Right lobe of liver (tissue), 4 donors: ENCODE data around the gene SLC13A4.

Experiments
- POLR2A ChIP-seq: fragments of 450-650 bp; IDR thresholded peaks from one replicate; pipeline ENCODE4 v1.6.1; 2017; ENCODE audit warnings: antibody characterized with exemption, mild to moderate bottlenecking
- TF ChIP-seq, protein P1 (sequence below), 4 donors: fragments of 200-600 bp in 3 of 4; fragments of 450-650 bp in 1 of 4; IDR thresholded peaks; one replicate each; pipeline versions ENCODE4 v1.5.1 to v1.8.0; 2016 to 2022; ENCODE audit warnings: antibody characterized with exemption in 4 of 4, mild to moderate bottlenecking in 2 of 4
- donor health status: DM: no; HTN: no; CAD: no.
- donor health status: DM: no; HTN: no; CAD: no.
- donor health status: DM: no; HTN: yes; CAD: no.

DNA sequence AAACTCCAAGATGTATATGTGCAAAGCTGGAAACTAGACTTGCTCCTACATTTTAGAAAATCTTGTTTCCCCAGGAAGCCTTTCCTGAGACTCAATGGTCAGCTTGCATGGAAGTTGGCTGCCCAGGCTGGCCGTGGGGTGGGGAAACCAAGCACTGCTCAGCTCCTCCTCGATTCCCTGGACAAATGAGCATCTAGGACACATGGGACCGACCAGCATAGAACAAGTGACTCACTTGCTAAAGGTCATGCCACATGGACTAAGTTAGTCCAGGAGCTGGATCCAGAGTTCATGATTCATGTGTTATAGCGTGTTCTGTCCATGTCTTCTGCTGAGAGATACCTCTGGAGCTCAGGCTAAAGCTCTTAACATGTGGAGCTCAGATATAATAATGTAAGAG is 14.4 kb upstream of the SLC13A4 start:
- TF ChIP-seq, protein P1, sequence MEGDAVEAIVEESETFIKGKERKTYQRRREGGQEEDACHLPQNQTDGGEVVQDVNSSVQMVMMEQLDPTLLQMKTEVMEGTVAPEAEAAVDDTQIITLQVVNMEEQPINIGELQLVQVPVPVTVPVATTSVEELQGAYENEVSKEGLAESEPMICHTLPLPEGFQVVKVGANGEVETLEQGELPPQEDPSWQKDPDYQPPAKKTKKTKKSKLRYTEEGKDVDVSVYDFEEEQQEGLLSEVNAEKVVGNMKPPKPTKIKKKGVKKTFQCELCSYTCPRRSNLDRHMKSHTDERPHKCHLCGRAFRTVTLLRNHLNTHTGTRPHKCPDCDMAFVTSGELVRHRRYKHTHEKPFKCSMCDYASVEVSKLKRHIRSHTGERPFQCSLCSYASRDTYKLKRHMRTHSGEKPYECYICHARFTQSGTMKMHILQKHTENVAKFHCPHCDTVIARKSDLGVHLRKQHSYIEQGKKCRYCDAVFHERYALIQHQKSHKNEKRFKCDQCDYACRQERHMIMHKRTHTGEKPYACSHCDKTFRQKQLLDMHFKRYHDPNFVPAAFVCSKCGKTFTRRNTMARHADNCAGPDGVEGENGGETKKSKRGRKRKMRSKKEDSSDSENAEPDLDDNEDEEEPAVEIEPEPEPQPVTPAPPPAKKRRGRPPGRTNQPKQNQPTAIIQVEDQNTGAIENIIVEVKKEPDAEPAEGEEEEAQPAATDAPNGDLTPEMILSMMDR (IDR thresholded peaks at IDR 0.05): no peak
- TF ChIP-seq POLR2A: no peak
